ENCODE data around the gene PELI1. TPM values are rescaled to one million over a fixed set of nuclear protein-coding genes. Genes with fewer than 3 reads are reported as not detected.
A peak's percentile ranks its signal among the peaks of the same experiment; 100 is the strongest.

The PELI1 gene
- 57.5 and 58.2 TPM in 2 replicates for total RNA-seq (ENCODE audit: low replicate concordance)
- long read RNA-seq, transcript PELI1-204 (3 exons, 602 nt), result minor isoform, 8 of 54 reads
- long read RNA-seq, transcript PELI1-201 (7 exons, 3,750 nt), result major isoform, 19 of 54 reads
- long read RNA-seq, partial matches to known transcripts, result 7 of 54 reads
- long read RNA-seq, other reads (novel, unspliced or antisense), result 20 of 54 reads

- peak; percentile 95 for DNase-seq (ENCODE audit: extremely low spot score, unreplicated experiment)
- H3K27me3 Mint-ChIP-seq, result no peaks in the 10 kb centered on the region
- no peak for TF ChIP-seq CTCF (conservative IDR thresholded peaks at IDR 0.05)
- no peaks in the 10 kb centered on the region for H3K36me3 Mint-ChIP-seq
- peak within 1 kb of the TSS; percentile 89 for H3K27ac Mint-ChIP-seq
- no peaks in the 10 kb centered on the region for H3K9me3 Mint-ChIP-seq
- H3K4me3 Mint-ChIP-seq, result peak within 1 kb of the TSS; percentile 91
- peaks cover 30% of the 10 kb centered on the region for H3K4me1 Mint-ChIP-seq (ENCODE audit: unreplicated experiment)
Measured at GRCh38 chr2:64144057-64145013, at the start of gene PELI1. PELI1 (minus strand) TSS chr2:64144420; CDS start chr2:64108310, 36,110 bp downstream.

- no peak for TF ChIP-seq CTCF (conservative IDR thresholded peaks at IDR 0.05)
- peaks cover 34% of the 10 kb centered on the region for H3K4me1 Mint-ChIP-seq (ENCODE audit: unreplicated experiment)
- H3K36me3 Mint-ChIP-seq, result no peaks in the 10 kb centered on the region
Measured at GRCh38 chr2:64193491-64193890, 49.3 kb upstream of the PELI1 start.

GRCh38 chr2:64192664-64193105, 48.5 kb upstream of the PELI1 start:
- H3K27ac Mint-ChIP-seq, result no peak overlapping the region
- no peak for DNase-seq (ENCODE audit: extremely low spot score, unreplicated experiment)
- TF ChIP-seq CTCF (conservative IDR thresholded peaks at IDR 0.05), result no peak
- H3K27me3 Mint-ChIP-seq, result no peaks in the 10 kb centered on the region
- H3K36me3 Mint-ChIP-seq, result no peaks in the 10 kb centered on the region
- H3K4me1 Mint-ChIP-seq (ENCODE audit: unreplicated experiment), result peaks cover 42% of the 10 kb centered on the region
- peaks cover 4% of the 10 kb centered on the region for H3K9me3 Mint-ChIP-seq
- no peak overlapping the region for H3K4me3 Mint-ChIP-seq

More at GRCh38 chr2:64193491-64193890, 49.3 kb upstream of the PELI1 start:
- H3K27me3 Mint-ChIP-seq, result no peaks in the 10 kb centered on the region
- no peak overlapping the region for H3K27ac Mint-ChIP-seq
- H3K9me3 Mint-ChIP-seq, result peaks cover 4% of the 10 kb centered on the region
- no peak overlapping the region for H3K4me3 Mint-ChIP-seq
- no peak for DNase-seq (ENCODE audit: extremely low spot score, unreplicated experiment)

GRCh38 chr2:64192125-64192479, 47.9 kb upstream of the PELI1 start:
- no peak for DNase-seq (ENCODE audit: extremely low spot score, unreplicated experiment)
- peaks cover 47% of the 10 kb centered on the region for H3K4me1 Mint-ChIP-seq (ENCODE audit: unreplicated experiment)
- H3K4me3 Mint-ChIP-seq, result no peak overlapping the region
- H3K36me3 Mint-ChIP-seq, result no peaks in the 10 kb centered on the region
- H3K27ac Mint-ChIP-seq, result no peak overlapping the region
- TF ChIP-seq CTCF (conservative IDR thresholded peaks at IDR 0.05), result no peak
- H3K27me3 Mint-ChIP-seq, result no peaks in the 10 kb centered on the region
- H3K9me3 Mint-ChIP-seq, result peaks cover 4% of the 10 kb centered on the region

GRCh38 chr2:64189586-64189985, 45.4 kb upstream of the PELI1 start:
- H3K27me3 Mint-ChIP-seq, result no peaks in the 10 kb centered on the region
- peaks cover 4% of the 10 kb centered on the region for H3K9me3 Mint-ChIP-seq
- no peak for TF ChIP-seq CTCF (conservative IDR thresholded peaks at IDR 0.05)
- H3K27ac Mint-ChIP-seq, result no peak overlapping the region
- no peaks in the 10 kb centered on the region for H3K36me3 Mint-ChIP-seq
- DNase-seq (ENCODE audit: extremely low spot score, unreplicated experiment), result no peak
- H3K4me1 Mint-ChIP-seq (ENCODE audit: unreplicated experiment), result peaks cover 48% of the 10 kb centered on the region
- no peak overlapping the region for H3K4me3 Mint-ChIP-seq

Data from type B pancreatic cell (in vitro differentiated cells).